Measurements from ENCODE around the gene EML5. TPM values are rescaled to one million over a fixed set of nuclear protein-coding genes. Genes with fewer than 3 reads are reported as not detected.
"Not testable (repeated sequence)": the region's sequence is repeated elsewhere in the genome, so short reads cannot be mapped to it uniquely, and the experiment has no call there.

Gene EML5
- total and polyA plus RNA-seq, 3 donors from 2014 or later, result 4.2 to 19.3 (median 17.7) TPM

DNA sequence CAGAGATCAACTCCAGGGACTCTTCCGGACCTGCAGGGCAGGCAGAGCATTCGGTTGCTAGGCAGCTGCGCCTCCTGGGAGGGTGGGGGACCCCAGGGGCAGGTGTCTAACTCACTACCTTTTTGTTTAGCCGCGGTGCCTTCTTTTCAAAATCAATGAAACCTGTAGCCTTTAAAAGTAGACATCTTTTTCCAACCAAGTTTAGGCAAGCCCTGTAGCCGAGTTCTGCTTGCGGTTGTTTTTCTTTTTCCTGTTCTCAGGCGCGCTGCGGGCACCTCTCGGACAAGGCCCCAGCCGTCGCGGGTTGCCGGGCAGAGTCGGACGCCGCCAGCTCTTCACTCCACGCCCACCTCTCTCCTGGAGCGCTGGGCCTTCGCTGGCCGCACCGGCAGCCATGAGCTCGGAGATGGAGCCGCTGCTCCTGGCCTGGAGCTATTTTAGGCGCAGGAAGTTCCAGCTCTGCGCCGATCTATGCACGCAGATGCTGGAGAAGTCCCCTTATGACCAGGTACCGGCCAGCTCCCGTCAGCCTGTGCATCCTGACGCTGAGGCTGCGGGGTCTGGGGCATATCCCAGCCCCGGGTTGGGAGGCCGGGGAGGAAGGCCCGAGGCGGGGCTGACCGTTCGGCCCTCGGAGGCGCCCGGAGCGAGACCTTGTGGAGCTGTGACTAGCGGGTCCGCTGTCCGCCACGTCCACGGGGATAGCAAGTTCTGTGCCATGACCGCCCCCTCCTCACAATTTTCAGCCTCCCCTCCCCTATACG is 31.7 kb upstream of the EML5 start, which contains the start of gene TTC8:
TSS of gene TTC8 (plus strand) at position 338 of the 764 bp plus-strand sequence. CDS start at position 395, 57 bp downstream.
- H3K27ac ChIP-seq, result peak within 1 kb of the TSS; percentile 59 to 92
- H3K27me3 ChIP-seq, result no peaks in the 10 kb centered on the region
- peak; percentile 94 for DNase-seq
- 1% methylated on average over 25 to 48 of the region's 50 CpGs for WGBS, 2 donors
- intact Hi-C loops (cut with DNase I; ENCODE audit: low total_unique reads), result no loop called here
- H3K4me3 ChIP-seq, result peak within 1 kb of the TSS; percentile 63 to 79
- no peaks in the 10 kb centered on the region for H3K36me3 ChIP-seq (ENCODE audit: low read depth, missing control alignments)
- TF ChIP-seq CTCF (IDR thresholded peaks at IDR 0.05) (no peak), POLR2A (IDR thresholded peaks at IDR 0.05) (no peak)
- H3K9me3 ChIP-seq, result no peaks in the 10 kb centered on the region
- H3K4me1 ChIP-seq, result peaks cover 35% of the 10 kb centered on the region

DNA sequence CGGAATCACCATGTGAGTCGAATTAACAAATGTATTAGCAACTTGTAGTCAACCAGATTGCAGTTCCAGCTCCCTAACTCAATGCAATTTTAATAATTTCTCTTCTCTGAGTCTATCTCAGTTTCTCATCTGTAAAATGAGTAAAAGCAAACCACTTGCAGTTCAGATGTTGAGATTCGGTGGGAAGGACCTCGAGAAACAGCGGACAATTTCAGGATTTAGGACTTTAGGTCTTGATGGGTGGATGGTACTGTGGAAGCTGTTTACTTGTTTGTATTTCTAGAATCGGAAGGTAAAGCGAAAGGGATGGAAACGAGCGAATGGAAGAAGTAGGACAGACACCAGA is 31.2 kb upstream of the EML5 start:
- intact Hi-C loops (cut with DNase I; ENCODE audit: low total_unique reads), result no loop called here
- Histone ChIP-seq H3K27me3 (no peaks in the 10 kb centered on the region), H3K4me1 (peaks cover 37% of the 10 kb centered on the region), H3K27ac (peak overlapping the region; percentile 59 to 92), H3K9me3 (no peaks in the 10 kb centered on the region), H3K4me3 (peak overlapping the region; percentile 63 to 79), H3K36me3 (ENCODE audit: low read depth, missing control alignments) (no peaks in the 10 kb centered on the region)
- DNase-seq, result no peak
- WGBS, 2 donors, result 4 to 6% methylated on average over 9 of the region's 9 CpGs
- TF ChIP-seq POLR2A (IDR thresholded peaks at IDR 0.05), result no peak
- TF ChIP-seq CTCF (IDR thresholded peaks at IDR 0.05), result no peak

- Histone ChIP-seq H3K4me1 (peaks cover 30% of the 10 kb centered on the region), H3K9me3 (no peaks in the 10 kb centered on the region), H3K27ac (peak overlapping the region; percentile 16 to 60), H3K4me3 (no peak overlapping the region), H3K27me3 (no peaks in the 10 kb centered on the region), H3K36me3 (ENCODE audit: low read depth, missing control alignments) (no peaks in the 10 kb centered on the region)
- DNase-seq, result no peak
- TF ChIP-seq POLR2A (IDR thresholded peaks at IDR 0.05), result no peak
- TF ChIP-seq CTCF (IDR thresholded peaks at IDR 0.05), result no peak
- intact Hi-C loops (cut with DNase I; ENCODE audit: low total_unique reads), result no loop called here
- 55 to 61% methylated on average over 2 of the region's 2 CpGs for WGBS, 2 donors
These were observed 29.1 kb upstream of the EML5 start for GRCh38 chr14:88821888-88822287.

- peak overlapping the region; percentile 14 to 74 for H3K27ac ChIP-seq
- no peaks in the 10 kb centered on the region for H3K36me3 ChIP-seq (ENCODE audit: low read depth, missing control alignments)
- TF ChIP-seq POLR2A (IDR thresholded peaks at IDR 0.05) (no peak), CTCF (IDR thresholded peaks at IDR 0.05) (no peak)
- WGBS, 2 donors, result 66 to 72% methylated on average over 2 of the region's 2 CpGs
- H3K4me1 ChIP-seq, result peaks cover 30% of the 10 kb centered on the region
- H3K4me3 ChIP-seq, result no peak overlapping the region
- no peaks in the 10 kb centered on the region for H3K9me3 ChIP-seq
- intact Hi-C loops (cut with DNase I; ENCODE audit: low total_unique reads), result no loop called here
- no peaks in the 10 kb centered on the region for H3K27me3 ChIP-seq
- no peak for DNase-seq
These were observed 28.6 kb upstream of the EML5 start for GRCh38 chr14:88821378-88821777.

DNA sequence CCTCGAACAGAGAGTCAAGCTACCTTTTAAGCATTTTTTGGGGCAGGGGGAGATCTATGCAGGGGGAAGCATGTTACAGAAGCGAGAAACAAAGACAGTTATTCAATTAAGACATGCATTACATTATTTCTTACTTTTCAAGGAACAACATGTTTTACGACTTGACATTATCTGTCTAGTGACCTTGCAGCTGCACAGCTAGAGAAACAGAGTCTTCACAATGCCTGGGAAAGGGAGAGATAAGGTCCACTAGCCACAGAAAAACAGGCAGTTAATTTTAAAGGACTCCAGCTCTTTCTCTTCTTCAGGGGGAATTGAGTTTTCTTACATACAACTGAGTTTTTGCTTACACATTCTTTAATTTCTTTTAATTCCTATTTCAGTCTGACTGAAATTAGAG is 26.9 kb upstream of the EML5 start:
- WGBS, 2 donors, result 27 to 50% methylated on average over 3 of the region's 3 CpGs
- H3K27me3 ChIP-seq; intact Hi-C loops (cut with DNase I; ENCODE audit: low total_unique reads); H3K36me3 ChIP-seq (ENCODE audit: low read depth, missing control alignments); H3K4me3 ChIP-seq; H3K9me3 ChIP-seq; DNase-seq: not testable (repeated sequence)
- Histone ChIP-seq H3K4me1 (peaks cover 27% of the 10 kb centered on the region), H3K27ac (peak overlapping the region; percentile 51 to 74)

Measured in testis (tissue), 3 donors.